SK-N-SH treated with all-trans-retinoic acid at 6 μM for 48 hours (cell line): ENCODE results near the gene CNST.

Experiments
- BACH2 ChIP-seq: fragments of 250-450 bp; sonication (Bioruptor Pico); IDR thresholded peaks from 2 replicates; pipeline ENCODE4 v1.9.0; 2021; ENCODE audit warnings: mild to moderate bottlenecking, borderline replicate concordance
- CREB5 ChIP-seq: fragments of 250-450 bp; sonication (Bioruptor Pico); IDR thresholded peaks from 2 replicates; pipeline ENCODE4 v1.5.1; 2020; ENCODE audit warnings: low read depth, mild to moderate bottlenecking, moderate library complexity
- OSR1 ChIP-seq: fragments of 250-450 bp; sonication (Bioruptor Pico); IDR thresholded peaks from 2 replicates; pipeline ENCODE4 v1.8.0; 2022; ENCODE audit warnings: moderate library complexity, mild to moderate bottlenecking, inconsistent platforms
- PATZ1 ChIP-seq: fragments of 250-450 bp; sonication (Bioruptor Pico); IDR thresholded peaks from 2 replicates; pipeline ENCODE4 v1.8.0; 2020; ENCODE audit warnings: mild to moderate bottlenecking, moderate library complexity, borderline replicate concordance
- SNAI2 ChIP-seq: fragments of 250-450 bp; sonication (Bioruptor Pico); IDR thresholded peaks from 2 replicates; pipeline ENCODE4 v1.5.0; 2020; ENCODE audit warnings: mild to moderate bottlenecking, moderate library complexity
- ZFP30 ChIP-seq: fragments of 450-650 bp; formaldehyde crosslinking; IDR thresholded peaks from 2 replicates; pipeline ENCODE4 v1.5.0; 2022; ENCODE audit warnings: mild to moderate bottlenecking, moderate library complexity
- ZNF565 ChIP-seq: fragments of 450-650 bp; formaldehyde crosslinking; conservative IDR thresholded peaks from 2 replicates; pipeline ENCODE4 v1.5.0; 2020; ENCODE audit warnings: low read depth, mild to moderate bottlenecking, moderate library complexity
- ZNF8 ChIP-seq: fragments of 450-650 bp; formaldehyde crosslinking; IDR thresholded peaks from 2 replicates; pipeline ENCODE4 v1.5.0; 2020; ENCODE audit warnings: mild to moderate bottlenecking, moderate library complexity

DNA sequence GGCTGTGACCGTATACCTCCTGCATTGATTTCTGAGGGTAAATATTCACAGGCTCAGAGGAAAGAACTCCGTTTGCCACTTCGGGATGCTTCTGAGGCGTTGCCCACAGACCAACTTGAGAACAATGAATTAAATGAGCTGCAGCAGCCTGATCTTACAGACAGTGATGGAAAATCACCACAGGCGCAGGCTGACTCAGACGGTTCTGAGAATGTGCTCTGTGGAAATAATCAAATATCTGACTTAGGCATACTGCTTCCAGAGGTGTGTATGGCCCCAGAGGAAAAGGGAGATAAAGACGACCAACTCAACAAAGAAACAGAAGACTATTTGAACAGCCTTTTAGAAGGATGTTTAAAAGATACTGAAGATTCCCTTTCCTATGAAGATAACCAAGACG is 81.3 kb downstream of the CNST start:
- no peak for TF ChIP-seq BACH2 (CRISPR knock-in tag)
- TF ChIP-seq OSR1 (CRISPR knock-in tag), result no peak
- TF ChIP-seq ZNF565, result no peak
- no peak for TF ChIP-seq PATZ1
- no peak for TF ChIP-seq ZFP30 (CRISPR knock-in tag)
- no peak for TF ChIP-seq CREB5 (CRISPR knock-in tag)
- no peak for TF ChIP-seq SNAI2 (CRISPR knock-in tag)
- TF ChIP-seq ZNF8 (CRISPR knock-in tag), result no peak
